GM18873 (cell line): ENCODE measurements around the gene NOL9.

ENCODE experiments used
- ATAC-seq: cut with Tn5 transposase; IDR thresholded peaks from one replicate; pipeline ENCODE4 v1.9.1; 2021; ENCODE audit warnings: mild to moderate bottlenecking, moderate library complexity, moderate number of reproducible peaks; ENCODE audit not compliant: unreplicated experiment, low FRiP score

NOL9 gene

GRCh38 chr1:6591222-6591621 lies 36.9 kb upstream of the NOL9 start:
- no peak for ATAC-seq

GRCh38 chr1:6590046-6590445 lies 35.7 kb upstream of the NOL9 start:
- no peak for ATAC-seq

- no peak for ATAC-seq
These were observed 34.7 kb upstream of the NOL9 start for GRCh38 chr1:6588893-6589520.

- no peak for ATAC-seq
These were observed 34.0 kb upstream of the NOL9 start for GRCh38 chr1:6588128-6588892.

- no peak for ATAC-seq
These were observed 33.1 kb upstream of the NOL9 start for GRCh38 chr1:6587261-6588005.

- no peak for ATAC-seq
These were observed 32.1 kb upstream of the NOL9 start for GRCh38 chr1:6586404-6586816.

GRCh38 chr1:6585841-6586240 lies 31.5 kb upstream of the NOL9 start:
- no peak for ATAC-seq

- ATAC-seq = no peak
These were observed 30.9 kb upstream of the NOL9 start for GRCh38 chr1:6585081-6585722.

- ATAC-seq = no peak
These were observed 30.1 kb upstream of the NOL9 start for GRCh38 chr1:6584126-6585080.

- no peak for ATAC-seq
These were observed 28.1 kb upstream of the NOL9 start for GRCh38 chr1:6582370-6582769.

GRCh38 chr1:6581561-6582305 lies 27.4 kb upstream of the NOL9 start:
- ATAC-seq = no peak

GRCh38 chr1:6580593-6581409 lies 26.5 kb upstream of the NOL9 start:
- ATAC-seq = no peak

GRCh38 chr1:6580119-6580592 lies 25.8 kb upstream of the NOL9 start:
- no peak for ATAC-seq

GRCh38 chr1:6579374-6580118 lies 25.2 kb upstream of the NOL9 start, which contains the start of gene ZBTB48:
TSS of gene ZBTB48 (plus strand) at chr1:6579994. CDS start at chr1:6580610, 616 bp downstream.
- peak; percentile 90 for ATAC-seq

- no peak for ATAC-seq
These were observed 24.5 kb upstream of the NOL9 start for GRCh38 chr1:6578624-6579373.

GRCh38 chr1:6577831-6578525 lies 23.7 kb upstream of the NOL9 start:
- no peak for ATAC-seq
